ENCODE data around the gene AQP1. TPM values are rescaled to one million over a fixed set of nuclear protein-coding genes. Genes with fewer than 3 reads are reported as not detected.
A peak's percentile ranks its signal among the peaks of the same experiment; 100 is the strongest.

Gene AQP1
- total RNA-seq, 2 donors from 2014 or later: 33.9 to 47.4 TPM

DNA sequence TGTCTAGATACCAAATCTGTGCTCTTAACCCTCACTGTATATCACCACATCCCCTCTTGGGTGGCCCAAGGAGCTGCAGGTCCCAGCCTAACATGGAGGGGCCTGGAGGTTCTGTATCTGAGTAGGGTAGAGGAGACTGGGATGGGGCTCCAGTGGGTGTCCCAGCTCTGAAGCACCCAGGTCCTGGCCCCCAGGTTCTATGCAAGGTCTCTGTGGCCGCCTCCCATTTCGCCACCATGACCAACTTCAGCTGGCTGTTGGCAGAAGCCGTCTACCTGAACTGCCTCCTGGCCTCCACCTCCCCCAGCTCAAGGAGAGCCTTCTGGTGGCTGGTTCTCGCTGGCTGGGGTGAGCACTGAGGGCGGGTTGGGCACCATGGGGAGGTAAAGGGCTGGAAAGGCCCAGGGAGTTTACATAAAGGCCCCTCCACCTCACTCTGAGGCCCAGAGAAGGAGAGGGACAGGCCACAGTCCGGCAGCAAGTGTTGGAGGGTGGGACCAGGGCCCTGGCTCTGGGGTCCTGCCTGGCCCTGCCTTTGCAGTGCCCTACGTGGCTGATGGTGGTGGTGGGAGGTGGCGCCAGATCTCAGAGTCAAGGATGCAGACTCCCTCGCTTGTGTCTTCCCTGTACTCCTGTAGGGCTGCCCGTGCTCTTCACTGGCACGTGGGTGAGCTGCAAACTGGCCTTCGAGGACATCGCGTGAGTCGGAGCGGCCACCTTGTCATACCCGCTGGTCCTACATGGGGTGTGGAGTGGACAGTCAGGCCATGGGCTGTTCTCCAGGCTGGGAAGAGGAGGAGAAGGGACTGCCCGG, 62.3 kb downstream of the AQP1 start:
- H3K36me3 ChIP-seq: no peaks in the 10 kb centered on the region
- TF ChIP-seq, protein P1, sequence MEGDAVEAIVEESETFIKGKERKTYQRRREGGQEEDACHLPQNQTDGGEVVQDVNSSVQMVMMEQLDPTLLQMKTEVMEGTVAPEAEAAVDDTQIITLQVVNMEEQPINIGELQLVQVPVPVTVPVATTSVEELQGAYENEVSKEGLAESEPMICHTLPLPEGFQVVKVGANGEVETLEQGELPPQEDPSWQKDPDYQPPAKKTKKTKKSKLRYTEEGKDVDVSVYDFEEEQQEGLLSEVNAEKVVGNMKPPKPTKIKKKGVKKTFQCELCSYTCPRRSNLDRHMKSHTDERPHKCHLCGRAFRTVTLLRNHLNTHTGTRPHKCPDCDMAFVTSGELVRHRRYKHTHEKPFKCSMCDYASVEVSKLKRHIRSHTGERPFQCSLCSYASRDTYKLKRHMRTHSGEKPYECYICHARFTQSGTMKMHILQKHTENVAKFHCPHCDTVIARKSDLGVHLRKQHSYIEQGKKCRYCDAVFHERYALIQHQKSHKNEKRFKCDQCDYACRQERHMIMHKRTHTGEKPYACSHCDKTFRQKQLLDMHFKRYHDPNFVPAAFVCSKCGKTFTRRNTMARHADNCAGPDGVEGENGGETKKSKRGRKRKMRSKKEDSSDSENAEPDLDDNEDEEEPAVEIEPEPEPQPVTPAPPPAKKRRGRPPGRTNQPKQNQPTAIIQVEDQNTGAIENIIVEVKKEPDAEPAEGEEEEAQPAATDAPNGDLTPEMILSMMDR (IDR thresholded peaks at IDR 0.05): no peak
- peak; percentile 12 for DNase-seq

DNA sequence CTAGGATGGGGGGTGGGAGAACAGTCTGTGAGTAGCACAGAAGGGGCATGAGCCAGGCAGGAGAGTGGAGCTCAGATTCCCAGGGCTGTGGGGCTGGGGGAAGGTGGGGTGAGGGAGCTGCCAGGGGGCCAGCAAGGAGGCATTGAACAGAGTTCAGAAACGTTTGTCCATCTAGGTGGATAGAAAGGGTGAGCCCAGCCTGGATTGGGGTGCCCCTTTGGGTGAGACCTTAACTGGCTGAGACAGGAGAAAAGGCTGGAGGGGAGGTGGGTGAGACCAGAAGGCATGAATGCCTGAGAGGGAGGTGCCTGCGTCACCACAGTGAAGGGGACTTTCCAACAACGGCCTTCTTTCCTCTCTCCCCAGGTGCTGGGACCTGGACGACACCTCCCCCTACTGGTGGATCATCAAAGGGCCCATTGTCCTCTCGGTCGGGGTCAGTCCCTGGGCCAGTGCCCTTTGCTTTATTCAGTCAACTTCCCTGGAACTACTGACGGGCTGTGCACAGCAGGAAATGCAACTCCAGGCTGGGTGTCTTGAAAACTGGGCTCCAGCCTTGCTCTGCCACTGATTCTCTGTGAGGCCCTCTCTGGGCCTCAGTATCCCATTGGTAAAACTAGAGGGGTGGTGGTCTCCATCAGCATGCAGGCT, 63.1 kb downstream of the AQP1 start:
- H3K9ac ChIP-seq (ENCODE audit: low read depth in 2 of 2, low read length in 2 of 2): no peak overlapping the region
- no peaks in the 10 kb centered on the region for H3K9me3 ChIP-seq
- no peak overlapping the region for H3K4me3 ChIP-seq
- TF ChIP-seq, protein P1 (IDR thresholded peaks at IDR 0.05): peak; percentile 68
- intact Hi-C loops (cut with DNase I): no loop called here
- H3K27me3 ChIP-seq: no peaks in the 10 kb centered on the region
- DNase-seq: peak; percentile 84
- no peaks in the 10 kb centered on the region for H3K36me3 ChIP-seq
- H3K4me1 ChIP-seq: no peaks in the 10 kb centered on the region
- H3K27ac ChIP-seq: no peak overlapping the region

More for the DNA sequence above, 62.3 kb downstream of the AQP1 start:
- Histone ChIP-seq H3K27me3 (no peaks in the 10 kb centered on the region), H3K9me3 (no peaks in the 10 kb centered on the region), H3K4me1 (no peaks in the 10 kb centered on the region), H3K9ac (ENCODE audit: low read depth in 2 of 2, low read length in 2 of 2) (no peak overlapping the region), H3K4me3 (no peak overlapping the region), H3K27ac (no peak overlapping the region)
- intact Hi-C loops (cut with DNase I): no loop called here

Other genes with a start within 250 kb of the AQP1 start
- under 1 TPM in 1 of 2 donors, not detected in 1; 0.16 TPM for gene CRHR2, start 229.4 kb upstream of the AQP1 start, total RNA-seq
- gene INMT, start 159.7 kb upstream of the AQP1 start, total RNA-seq: 1 to 10 TPM; 2.3 to 6.0 TPM
- 1 to 10 TPM; 2.2 to 4.2 TPM for gene MINDY4, start 140.4 kb upstream of the AQP1 start, total RNA-seq
- gene GHRHR, start 52.1 kb downstream of the AQP1 start, total RNA-seq: not detected
- under 1 TPM; 0.37 to 0.90 TPM for gene ADCYAP1R1, start 140.5 kb downstream of the AQP1 start, total RNA-seq